B cell (primary cell): Measurements from ENCODE around the gene AREL1.

Experiments used
- EZH2 ChIP-seq: IDR thresholded peaks from 2 replicates; pipeline ENCODE4 v1.6.1; 2012; ENCODE audit warnings: borderline replicate concordance, low read depth, mild to moderate bottlenecking, moderate library complexity, low read length; ENCODE audit not compliant: insufficient read depth, poor library complexity, severe bottlenecking
- TF ChIP-seq, protein P1 (sequence below): fragments of 200-600 bp; IDR thresholded peaks from one replicate; pipeline ENCODE4 v1.8.0; 2022; ENCODE audit warnings: antibody characterized with exemption, mild to moderate bottlenecking

- TF ChIP-seq, protein P1, sequence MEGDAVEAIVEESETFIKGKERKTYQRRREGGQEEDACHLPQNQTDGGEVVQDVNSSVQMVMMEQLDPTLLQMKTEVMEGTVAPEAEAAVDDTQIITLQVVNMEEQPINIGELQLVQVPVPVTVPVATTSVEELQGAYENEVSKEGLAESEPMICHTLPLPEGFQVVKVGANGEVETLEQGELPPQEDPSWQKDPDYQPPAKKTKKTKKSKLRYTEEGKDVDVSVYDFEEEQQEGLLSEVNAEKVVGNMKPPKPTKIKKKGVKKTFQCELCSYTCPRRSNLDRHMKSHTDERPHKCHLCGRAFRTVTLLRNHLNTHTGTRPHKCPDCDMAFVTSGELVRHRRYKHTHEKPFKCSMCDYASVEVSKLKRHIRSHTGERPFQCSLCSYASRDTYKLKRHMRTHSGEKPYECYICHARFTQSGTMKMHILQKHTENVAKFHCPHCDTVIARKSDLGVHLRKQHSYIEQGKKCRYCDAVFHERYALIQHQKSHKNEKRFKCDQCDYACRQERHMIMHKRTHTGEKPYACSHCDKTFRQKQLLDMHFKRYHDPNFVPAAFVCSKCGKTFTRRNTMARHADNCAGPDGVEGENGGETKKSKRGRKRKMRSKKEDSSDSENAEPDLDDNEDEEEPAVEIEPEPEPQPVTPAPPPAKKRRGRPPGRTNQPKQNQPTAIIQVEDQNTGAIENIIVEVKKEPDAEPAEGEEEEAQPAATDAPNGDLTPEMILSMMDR = no peak
- no peak for TF ChIP-seq EZH2
These were observed 90.6 kb downstream of the AREL1 start for GRCh38 chr14:74622257-74622656.
